ENCODE measurements around the gene KRTAP24-1.

The KRTAP24-1 gene

GRCh38 chr21:30243691-30244090 is 39.1 kb downstream of the KRTAP24-1 start:
- ChIA-PET CTCF (no interaction called here), POLR2A (no interaction called here)
- no peak for TF ChIP-seq SP1 (IDR thresholded peaks at IDR 0.05)
- TF ChIP-seq FOXK2 (IDR thresholded peaks at IDR 0.05), result no peak
- TF ChIP-seq LEF1 (IDR thresholded peaks at IDR 0.05; ENCODE audit: borderline replicate concordance), result no peak
- TF ChIP-seq ARNT (IDR thresholded peaks at IDR 0.05), result no peak
- TF ChIP-seq FOXM1 (IDR thresholded peaks at IDR 0.05; ENCODE audit: borderline replicate concordance), result no peak
- TF ChIP-seq ELF4 (IDR thresholded peaks at IDR 0.05), result no peak
- TF ChIP-seq BHLHE40 (IDR thresholded peaks at IDR 0.05; ENCODE audit: borderline replicate concordance), result no peak
- TF ChIP-seq HDGF (IDR thresholded peaks at IDR 0.05; ENCODE audit: borderline replicate concordance), result no peak
- no peak for TF ChIP-seq SUZ12 (IDR thresholded peaks at IDR 0.05)
- TF ChIP-seq CTBP1 (IDR thresholded peaks at IDR 0.05; ENCODE audit: borderline replicate concordance), result no peak
- no peak for TF ChIP-seq L3MBTL2 (conservative IDR thresholded peaks at IDR 0.05)
- no peak for TF ChIP-seq NFRKB (IDR thresholded peaks at IDR 0.05)
- TF ChIP-seq PKNOX1 (IDR thresholded peaks at IDR 0.05), result no peak
- no peak for TF ChIP-seq TARDBP (IDR thresholded peaks at IDR 0.05)
- DNase-seq (ENCODE audit: extremely low spot score), result no peak

GRCh38 chr21:30240661-30241060 is 42.1 kb downstream of the KRTAP24-1 start:
- no peak for DNase-seq (ENCODE audit: extremely low spot score)
- no peak for TF ChIP-seq NFRKB (IDR thresholded peaks at IDR 0.05)
- TF ChIP-seq SUZ12 (IDR thresholded peaks at IDR 0.05), result no peak
- TF ChIP-seq BHLHE40 (IDR thresholded peaks at IDR 0.05; ENCODE audit: borderline replicate concordance), result no peak
- no peak for TF ChIP-seq FOXK2 (IDR thresholded peaks at IDR 0.05)
- no peak for TF ChIP-seq FOXM1 (IDR thresholded peaks at IDR 0.05; ENCODE audit: borderline replicate concordance)
- ChIA-PET POLR2A (no interaction called here), CTCF (no interaction called here)

GRCh38 chr21:30238168-30238567 is 44.6 kb downstream of the KRTAP24-1 start:
- POLR2A ChIA-PET, result no interaction called here
- CTCF ChIA-PET, result no interaction called here
- DNase-seq (ENCODE audit: extremely low spot score), result no peak
- TF ChIP-seq LEF1 (IDR thresholded peaks at IDR 0.05; ENCODE audit: borderline replicate concordance), result no peak
- TF ChIP-seq HDGF (IDR thresholded peaks at IDR 0.05; ENCODE audit: borderline replicate concordance), result no peak
- TF ChIP-seq ZNF384 (IDR thresholded peaks at IDR 0.05), result no peak
- TF ChIP-seq ARNT (IDR thresholded peaks at IDR 0.05), result no peak
- TF ChIP-seq SUZ12 (IDR thresholded peaks at IDR 0.05), result no peak
- no peak for TF ChIP-seq FOXA1 (IDR thresholded peaks at IDR 0.05)
- TF ChIP-seq FOXK2 (IDR thresholded peaks at IDR 0.05), result no peak
- no peak for TF ChIP-seq ELF4 (IDR thresholded peaks at IDR 0.05)
- TF ChIP-seq SP1 (IDR thresholded peaks at IDR 0.05), result no peak
- TF ChIP-seq NFRKB (IDR thresholded peaks at IDR 0.05), result no peak
- TF ChIP-seq PKNOX1 (IDR thresholded peaks at IDR 0.05), result no peak
- TF ChIP-seq BHLHE40 (IDR thresholded peaks at IDR 0.05; ENCODE audit: borderline replicate concordance), result no peak
- no peak for TF ChIP-seq FOXM1 (IDR thresholded peaks at IDR 0.05; ENCODE audit: borderline replicate concordance)
- TF ChIP-seq CTBP1 (IDR thresholded peaks at IDR 0.05; ENCODE audit: borderline replicate concordance), result no peak

GRCh38 chr21:30234643-30235042 is 48.1 kb downstream of the KRTAP24-1 start:
- TF ChIP-seq FOXA1 (IDR thresholded peaks at IDR 0.05) (no peak), ARNT (IDR thresholded peaks at IDR 0.05) (no peak), LEF1 (IDR thresholded peaks at IDR 0.05; ENCODE audit: borderline replicate concordance) (no peak), ELF4 (IDR thresholded peaks at IDR 0.05) (no peak), HDGF (IDR thresholded peaks at IDR 0.05; ENCODE audit: borderline replicate concordance) (no peak), TARDBP (IDR thresholded peaks at IDR 0.05) (no peak), FOXK2 (IDR thresholded peaks at IDR 0.05) (no peak), CTBP1 (IDR thresholded peaks at IDR 0.05; ENCODE audit: borderline replicate concordance) (no peak), PKNOX1 (IDR thresholded peaks at IDR 0.05) (no peak), L3MBTL2 (conservative IDR thresholded peaks at IDR 0.05) (no peak), SP1 (IDR thresholded peaks at IDR 0.05) (no peak)
- CTCF ChIA-PET, result interaction anchor here (0.6 kb wide), 1 partner anchor 1144 kb away, joined by 3 read pairs; no protein-coding TSS in a partner anchor
- POLR2A ChIA-PET, result no interaction called here
- DNase-seq (ENCODE audit: extremely low spot score), result no peak

GRCh38 chr21:30234050-30234449 is 48.7 kb downstream of the KRTAP24-1 start:
- ChIA-PET POLR2A (no interaction called here), CTCF (no interaction called here)
- no peak for TF ChIP-seq ARNT (IDR thresholded peaks at IDR 0.05)
- no peak for TF ChIP-seq L3MBTL2 (conservative IDR thresholded peaks at IDR 0.05)
- TF ChIP-seq FOXM1 (IDR thresholded peaks at IDR 0.05; ENCODE audit: borderline replicate concordance), result no peak
- TF ChIP-seq TARDBP (IDR thresholded peaks at IDR 0.05), result no peak
- no peak for TF ChIP-seq FOXK2 (IDR thresholded peaks at IDR 0.05)
- no peak for DNase-seq (ENCODE audit: extremely low spot score)

GRCh38 chr21:30233228-30234020 is 49.3 kb downstream of the KRTAP24-1 start:
- ChIA-PET CTCF (no interaction called here), POLR2A (no interaction called here)
- no peak for TF ChIP-seq L3MBTL2 (conservative IDR thresholded peaks at IDR 0.05)
- TF ChIP-seq NFRKB (IDR thresholded peaks at IDR 0.05), result no peak
- no peak for TF ChIP-seq TARDBP (IDR thresholded peaks at IDR 0.05)
- TF ChIP-seq PKNOX1 (IDR thresholded peaks at IDR 0.05), result no peak
- TF ChIP-seq SP1 (IDR thresholded peaks at IDR 0.05), result no peak
- TF ChIP-seq CTBP1 (IDR thresholded peaks at IDR 0.05; ENCODE audit: borderline replicate concordance), result no peak
- no peak for DNase-seq (ENCODE audit: extremely low spot score)

Data from HEK293T (cell line).